ENCODE data around the gene CAB39.

DNA sequence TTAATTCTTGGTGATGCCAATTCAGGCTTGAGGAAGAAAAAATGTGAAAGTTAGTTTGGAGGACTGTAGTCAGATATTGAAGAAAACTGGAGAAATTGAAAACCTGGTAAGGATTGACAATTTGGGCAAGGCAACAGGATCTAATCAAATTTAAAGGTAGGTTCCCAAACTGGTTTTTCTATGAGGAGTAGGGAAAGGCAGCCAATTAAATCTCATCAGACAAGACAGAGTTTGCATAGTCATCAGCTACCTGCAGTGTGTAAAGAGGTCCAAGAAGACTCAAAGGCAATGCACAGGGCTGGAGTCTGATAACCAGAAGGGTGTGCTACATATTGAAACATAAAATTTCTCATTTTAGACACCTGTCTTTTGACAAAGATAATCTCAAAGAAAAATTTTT is 16.0 kb upstream of the CAB39 start:
- TF ChIP-seq, protein P1, sequence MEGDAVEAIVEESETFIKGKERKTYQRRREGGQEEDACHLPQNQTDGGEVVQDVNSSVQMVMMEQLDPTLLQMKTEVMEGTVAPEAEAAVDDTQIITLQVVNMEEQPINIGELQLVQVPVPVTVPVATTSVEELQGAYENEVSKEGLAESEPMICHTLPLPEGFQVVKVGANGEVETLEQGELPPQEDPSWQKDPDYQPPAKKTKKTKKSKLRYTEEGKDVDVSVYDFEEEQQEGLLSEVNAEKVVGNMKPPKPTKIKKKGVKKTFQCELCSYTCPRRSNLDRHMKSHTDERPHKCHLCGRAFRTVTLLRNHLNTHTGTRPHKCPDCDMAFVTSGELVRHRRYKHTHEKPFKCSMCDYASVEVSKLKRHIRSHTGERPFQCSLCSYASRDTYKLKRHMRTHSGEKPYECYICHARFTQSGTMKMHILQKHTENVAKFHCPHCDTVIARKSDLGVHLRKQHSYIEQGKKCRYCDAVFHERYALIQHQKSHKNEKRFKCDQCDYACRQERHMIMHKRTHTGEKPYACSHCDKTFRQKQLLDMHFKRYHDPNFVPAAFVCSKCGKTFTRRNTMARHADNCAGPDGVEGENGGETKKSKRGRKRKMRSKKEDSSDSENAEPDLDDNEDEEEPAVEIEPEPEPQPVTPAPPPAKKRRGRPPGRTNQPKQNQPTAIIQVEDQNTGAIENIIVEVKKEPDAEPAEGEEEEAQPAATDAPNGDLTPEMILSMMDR (IDR thresholded peaks at IDR 0.05): no peak
- no peak for TF ChIP-seq POLR2A (IDR thresholded peaks at IDR 0.05)
